CD4-positive, alpha-beta T cell treated with Interferon gamma for 1 hour (primary cell): ENCODE measurements around the gene UBE2C.

Experiments
- DNase-seq: peaks from one replicate; pipeline ENCODE4 v3.0.0-alpha.2; 2020

The UBE2C gene

DNA sequence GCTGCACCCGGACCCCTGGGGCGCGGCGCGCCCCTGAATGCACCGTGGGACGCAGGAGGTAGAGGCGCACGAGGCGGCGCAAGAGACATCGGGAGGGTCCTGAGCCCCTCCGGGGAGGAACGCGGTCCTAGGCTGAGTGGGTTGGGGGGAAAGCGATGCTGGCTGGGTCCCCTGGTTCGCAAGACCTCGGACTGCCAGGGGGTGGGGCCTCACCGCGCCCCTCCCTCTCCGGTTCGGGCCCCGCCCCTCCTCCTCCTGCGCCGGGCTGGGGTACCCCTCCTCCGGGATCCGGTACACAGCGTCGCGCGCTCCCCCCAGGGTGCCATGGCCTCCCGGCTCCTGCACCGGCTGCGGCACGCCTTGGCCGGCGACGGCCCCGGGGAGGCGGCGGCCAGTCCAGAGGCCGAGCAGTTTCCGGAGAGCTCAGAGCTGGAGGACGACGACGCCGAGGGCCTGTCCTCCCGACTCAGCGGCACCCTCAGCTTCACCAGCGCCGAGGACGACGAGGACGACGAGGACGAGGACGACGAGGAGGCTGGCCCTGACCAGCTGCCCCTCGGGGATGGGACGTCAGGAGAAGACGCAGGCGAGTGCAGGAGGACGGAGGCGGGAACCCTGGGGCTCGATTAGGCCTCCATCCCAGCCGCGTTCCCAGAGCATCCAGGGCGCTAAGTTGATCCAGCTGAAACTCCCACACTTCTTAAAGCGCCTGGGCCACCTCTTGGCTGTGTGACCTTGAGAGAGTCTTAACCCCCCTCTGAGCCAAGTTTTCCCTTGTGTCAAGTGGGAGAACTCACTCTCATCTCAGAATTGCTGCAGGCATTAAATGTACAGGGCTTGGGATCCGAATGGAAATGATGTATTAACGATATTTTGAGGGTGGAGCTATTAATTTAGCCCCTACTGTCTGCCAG, 21.7 kb downstream of the UBE2C start:
- DNase-seq = peak; percentile 48

GRCh38 chr20:45834797-45835161, 22.3 kb downstream of the UBE2C start:
- no peak for DNase-seq

- DNase-seq = no peak
Observed at GRCh38 chr20:45835329-45835765, 22.9 kb downstream of the UBE2C start.

DNA sequence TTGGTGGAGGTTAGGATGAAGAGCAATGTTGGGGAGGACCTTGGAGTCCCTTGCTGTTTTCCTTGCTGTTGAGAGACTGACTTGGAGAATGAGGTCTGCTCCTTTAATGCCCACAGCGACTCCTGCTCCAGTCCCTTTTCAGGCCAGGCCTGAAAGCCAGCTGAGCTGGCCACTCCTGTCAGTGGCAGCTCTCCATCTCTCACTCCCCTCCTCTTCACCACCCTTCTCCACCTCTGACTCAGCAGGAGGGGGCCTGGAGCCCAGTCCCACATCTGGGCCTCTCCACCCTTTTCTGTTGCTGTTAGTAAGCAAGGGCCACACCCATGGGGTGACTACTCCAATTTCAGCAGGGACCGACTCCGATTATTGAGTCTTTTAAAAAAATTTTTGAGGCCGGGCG, 23.4 kb downstream of the UBE2C start:
- no peak for DNase-seq

DNA sequence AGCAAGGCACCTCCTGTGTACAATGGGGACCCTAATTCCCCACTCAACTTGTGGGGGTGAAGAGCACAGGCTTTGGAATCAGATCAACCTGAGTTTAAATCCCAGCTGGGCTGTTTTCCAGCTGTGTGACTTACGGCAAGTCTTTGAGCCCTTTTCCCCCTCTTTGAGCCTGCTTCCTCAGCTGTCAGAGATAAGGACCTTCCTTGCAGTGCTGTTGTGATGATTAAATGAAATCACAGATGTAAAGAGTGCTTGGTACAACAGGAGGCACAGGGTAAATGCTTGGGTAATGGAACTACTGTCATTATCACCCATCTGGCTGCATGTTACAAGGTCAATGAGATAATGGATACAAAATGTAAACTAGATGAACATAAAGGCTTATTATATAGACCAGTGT, 24.4 kb downstream of the UBE2C start:
- DNase-seq = no peak

GRCh38 chr20:45840700-45841198, 28.3 kb downstream of the UBE2C start:
- no peak for DNase-seq

DNA sequence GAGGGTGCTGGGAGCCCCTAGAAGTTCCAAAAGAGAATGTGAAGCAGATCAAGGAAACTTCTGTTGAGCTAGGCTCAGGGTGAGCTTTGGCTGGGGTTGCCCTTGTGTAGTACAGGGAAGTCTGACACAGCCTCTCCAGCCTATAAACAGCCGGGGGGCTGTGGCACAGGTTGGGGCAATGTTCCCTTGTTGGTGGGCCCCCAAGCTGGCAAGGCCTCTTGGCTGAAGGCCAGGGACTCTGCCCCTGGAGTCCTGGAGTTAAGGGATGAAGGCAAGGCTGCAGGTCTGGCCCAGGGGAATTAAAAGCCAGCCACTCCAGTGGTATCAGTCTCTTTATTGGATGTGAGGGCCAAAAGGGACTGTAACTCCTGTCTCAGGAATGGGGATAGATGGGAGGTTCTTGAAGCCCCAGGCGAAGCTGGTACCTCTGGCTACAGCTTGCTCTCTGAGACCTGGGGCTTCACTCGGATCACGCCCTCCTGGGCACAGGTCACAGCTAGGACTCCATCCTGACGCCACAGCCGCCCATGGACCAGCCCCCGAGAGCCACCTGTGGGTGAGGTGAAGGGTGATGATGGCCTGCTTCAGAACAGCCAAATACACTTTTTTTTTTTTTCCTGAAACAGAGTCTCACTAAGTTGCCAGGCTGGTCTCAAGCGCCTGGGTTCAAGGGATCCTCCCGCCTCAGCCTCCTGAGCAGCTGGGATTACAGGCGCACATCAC, 29.1 kb downstream of the UBE2C start:
- no peak for DNase-seq

DNA sequence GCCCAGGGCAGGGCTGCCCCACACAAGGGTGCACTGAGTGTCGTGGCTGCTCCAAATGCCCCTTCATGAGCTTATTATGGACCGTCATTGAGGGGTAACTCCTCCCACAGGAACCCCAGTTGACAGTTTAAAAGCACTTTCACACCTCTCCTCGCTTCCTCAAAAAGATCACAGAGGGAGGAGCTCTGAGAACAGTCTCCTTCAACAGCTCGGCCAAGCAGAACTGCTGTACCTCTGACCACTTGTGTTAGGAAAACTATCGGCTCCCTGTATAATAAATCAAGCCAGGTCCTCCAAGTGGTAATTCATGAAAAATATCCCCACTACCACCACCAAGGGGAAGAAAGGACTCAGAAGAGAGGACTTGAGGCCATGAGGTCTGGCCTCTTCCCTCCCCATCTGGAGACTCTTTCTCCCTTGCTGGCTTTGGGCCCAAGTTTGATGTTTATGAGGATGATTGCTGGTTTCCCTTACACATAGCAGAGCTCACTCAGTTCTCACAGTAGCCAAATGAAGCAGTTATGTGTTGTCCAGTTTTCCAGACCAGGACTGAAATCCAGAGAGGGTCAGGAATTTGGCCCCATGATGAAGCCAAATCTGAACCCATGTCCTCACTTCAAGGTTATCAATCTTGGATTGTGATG, 29.8 kb downstream of the UBE2C start:
- DNase-seq = peak; percentile 15

DNA sequence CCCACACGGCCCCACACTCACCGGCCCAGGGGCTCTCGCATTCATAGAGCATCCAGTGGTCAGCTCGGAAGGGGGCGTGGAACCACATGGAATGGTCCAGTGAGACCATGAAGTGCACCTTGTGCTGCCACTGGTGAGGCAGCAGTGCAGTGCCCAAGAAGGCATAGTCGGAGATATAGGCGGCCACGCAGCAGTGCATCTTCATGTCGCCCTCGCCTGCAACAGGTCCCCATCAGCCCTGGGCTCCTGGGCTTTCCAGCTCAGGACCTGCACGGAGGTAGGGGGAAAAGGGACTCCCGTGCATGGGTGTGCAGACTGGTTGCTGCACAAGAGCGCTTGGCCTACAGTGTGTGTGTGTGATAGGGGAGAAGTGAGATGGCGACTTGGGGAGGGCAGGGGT, 31.1 kb downstream of the UBE2C start:
- DNase-seq = no peak

DNA sequence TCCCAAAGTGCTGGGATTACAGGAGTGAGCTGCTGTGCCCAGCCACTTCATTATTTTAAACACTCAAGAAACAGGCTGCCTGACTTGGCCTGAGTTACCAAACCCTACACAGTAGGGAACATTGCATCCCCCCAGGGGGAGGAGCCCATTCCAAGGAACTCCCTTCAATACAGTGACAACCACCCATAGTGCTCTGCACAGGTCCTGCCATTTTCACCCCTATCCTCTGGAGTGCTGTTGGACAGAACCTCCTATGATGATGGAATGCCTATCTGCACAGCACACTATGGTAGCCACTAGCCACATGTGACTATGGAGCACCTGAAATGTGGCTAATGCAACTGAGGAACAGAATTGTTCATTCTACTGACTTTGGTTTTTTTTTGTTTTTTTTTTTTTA, 33.0 kb downstream of the UBE2C start:
- no peak for DNase-seq

DNA sequence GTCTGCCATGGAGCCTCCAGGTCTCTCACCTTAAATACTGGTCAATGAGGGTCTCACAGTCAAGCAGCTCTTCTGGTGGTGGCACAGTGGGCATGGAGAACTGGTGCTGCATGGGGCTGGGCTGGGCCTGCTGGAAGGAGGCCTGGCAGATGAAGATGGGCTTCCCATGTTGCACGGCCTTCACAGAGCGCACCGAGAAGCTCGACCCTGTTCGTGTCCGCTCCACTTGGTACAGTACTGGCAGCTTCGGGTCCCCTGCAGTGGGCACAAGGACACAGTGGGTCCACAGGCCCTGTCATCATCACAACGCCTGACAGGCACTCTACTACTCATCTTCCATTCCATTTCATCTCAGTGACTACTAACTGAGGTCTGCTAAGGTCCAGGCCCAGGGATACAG, 36.0 kb downstream of the UBE2C start:
- no peak for DNase-seq

DNA sequence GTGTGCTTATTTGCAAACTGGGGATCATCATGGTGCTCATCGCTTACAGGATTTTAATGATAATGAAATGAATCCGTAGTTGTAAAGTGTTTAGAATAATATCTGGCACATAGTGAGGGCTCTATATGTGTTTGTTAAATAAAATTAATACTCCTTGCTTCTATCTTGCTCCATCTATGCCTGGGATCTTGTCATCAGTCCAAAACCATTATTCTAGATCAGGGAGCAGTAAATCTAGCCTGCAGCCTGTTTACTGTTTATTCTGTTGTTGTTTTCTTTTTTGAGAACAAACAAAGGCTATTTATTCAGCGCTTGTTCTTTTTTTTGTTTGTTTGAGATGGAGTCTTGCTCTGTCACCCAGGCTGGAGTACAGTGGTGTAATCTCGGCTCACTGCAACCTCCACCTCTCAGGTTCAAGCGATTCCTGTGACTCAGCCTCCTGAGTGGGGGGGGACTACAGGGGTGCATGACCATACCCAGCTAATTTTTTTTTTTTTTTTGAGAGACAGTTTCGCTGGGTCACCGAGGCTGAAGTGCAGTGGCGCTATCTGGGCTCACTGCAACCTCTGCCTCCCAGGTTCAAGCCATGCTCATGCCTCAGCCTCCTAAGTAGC, 36.6 kb downstream of the UBE2C start:
- no peak for DNase-seq

DNA sequence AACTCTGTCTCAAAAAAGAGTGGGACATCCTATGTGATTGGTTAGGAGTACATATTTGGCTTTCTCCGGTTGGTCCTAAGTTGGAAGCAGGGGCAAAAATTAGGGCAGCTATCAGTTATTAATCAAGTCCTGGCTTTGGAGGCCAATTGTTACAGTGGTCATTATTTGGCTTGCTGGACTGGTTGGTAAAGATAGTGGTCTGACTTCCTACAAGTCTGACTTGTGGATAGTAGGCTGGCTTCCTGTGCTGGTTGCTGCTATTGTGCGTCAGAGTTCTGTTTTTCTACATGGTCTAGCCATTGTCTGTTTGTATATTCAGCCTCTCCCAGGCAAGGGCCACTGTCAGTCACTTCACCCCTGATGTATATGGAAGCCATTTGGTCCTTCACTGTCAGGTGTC, 37.8 kb downstream of the UBE2C start:
- DNase-seq = no peak

- DNase-seq = no peak
Observed at GRCh38 chr20:45850926-45851325, 38.5 kb downstream of the UBE2C start.

DNA sequence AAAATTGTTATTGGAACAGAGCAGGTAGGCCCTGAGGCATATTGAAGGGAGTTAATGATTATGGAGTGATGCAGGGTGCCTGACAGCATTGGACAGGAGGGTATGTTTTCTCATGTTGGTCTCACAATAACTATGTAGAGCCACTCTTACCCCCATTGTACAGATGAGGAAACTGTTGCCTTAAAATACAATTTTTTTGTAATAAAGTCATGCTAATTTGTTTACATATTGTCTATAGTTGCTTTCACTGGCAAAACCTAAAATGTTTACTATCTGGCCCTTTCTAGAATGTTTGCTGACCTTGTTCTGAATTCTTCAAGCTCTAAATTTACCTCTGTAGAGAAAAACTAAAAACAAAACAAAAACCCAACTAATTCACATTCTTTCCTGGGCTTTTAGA, 39.1 kb downstream of the UBE2C start:
- DNase-seq = no peak

DNA sequence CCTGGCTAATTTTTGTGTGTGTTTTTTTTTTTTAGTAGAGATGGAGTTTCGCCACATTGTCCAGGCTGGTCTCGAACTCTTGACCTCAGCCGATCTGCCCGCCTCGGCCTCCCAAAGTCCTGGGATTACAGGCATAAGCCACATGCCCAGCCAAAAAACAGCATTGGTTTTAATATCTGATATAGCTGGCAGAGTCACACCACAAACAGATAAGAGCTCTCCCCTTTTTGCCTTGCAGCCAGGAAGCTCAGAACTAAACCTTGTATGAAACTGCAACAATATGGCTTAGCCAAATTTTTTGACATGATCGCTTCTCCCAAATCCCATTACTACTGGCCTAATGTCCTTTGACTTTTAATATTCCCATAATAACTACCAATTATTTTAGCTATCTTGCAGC, 39.9 kb downstream of the UBE2C start:
- no peak for DNase-seq

DNA sequence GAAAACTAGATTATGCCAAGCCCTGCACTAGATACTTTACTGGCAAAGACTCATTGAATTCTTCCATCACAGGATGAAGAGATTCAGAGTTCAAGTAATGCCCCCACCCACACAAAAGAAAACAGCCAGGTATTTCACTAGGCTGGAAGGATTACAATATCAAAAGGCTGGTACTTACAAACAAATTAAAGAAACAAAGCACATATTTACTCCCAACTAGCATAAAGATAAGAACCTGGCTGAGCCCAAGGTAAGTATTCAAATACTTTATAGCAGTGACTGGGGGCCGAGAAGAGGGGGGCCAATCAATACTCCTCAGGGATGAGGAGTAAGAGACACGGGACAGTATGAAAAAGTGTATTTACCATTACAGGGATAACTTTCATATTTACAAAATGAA, 41.0 kb downstream of the UBE2C start:
- no peak for DNase-seq

- peak; percentile 97 for DNase-seq
Observed at GRCh38 chr20:45857114-45857881, 44.9 kb downstream of the UBE2C start, which contains the start of the genes ACOT8 and ZSWIM3. TSS of gene ACOT8 (minus strand) at chr20:45857392. CDS start at chr20:45857315, 77 bp downstream. TSS of gene ZSWIM3 (plus strand) at chr20:45857614. CDS start at chr20:45857826, 212 bp downstream.

GRCh38 chr20:45857882-45858216, 45.4 kb downstream of the UBE2C start:
- no peak for DNase-seq

- DNase-seq = no peak
Observed at GRCh38 chr20:45859916-45860315, 47.5 kb downstream of the UBE2C start.

DNA sequence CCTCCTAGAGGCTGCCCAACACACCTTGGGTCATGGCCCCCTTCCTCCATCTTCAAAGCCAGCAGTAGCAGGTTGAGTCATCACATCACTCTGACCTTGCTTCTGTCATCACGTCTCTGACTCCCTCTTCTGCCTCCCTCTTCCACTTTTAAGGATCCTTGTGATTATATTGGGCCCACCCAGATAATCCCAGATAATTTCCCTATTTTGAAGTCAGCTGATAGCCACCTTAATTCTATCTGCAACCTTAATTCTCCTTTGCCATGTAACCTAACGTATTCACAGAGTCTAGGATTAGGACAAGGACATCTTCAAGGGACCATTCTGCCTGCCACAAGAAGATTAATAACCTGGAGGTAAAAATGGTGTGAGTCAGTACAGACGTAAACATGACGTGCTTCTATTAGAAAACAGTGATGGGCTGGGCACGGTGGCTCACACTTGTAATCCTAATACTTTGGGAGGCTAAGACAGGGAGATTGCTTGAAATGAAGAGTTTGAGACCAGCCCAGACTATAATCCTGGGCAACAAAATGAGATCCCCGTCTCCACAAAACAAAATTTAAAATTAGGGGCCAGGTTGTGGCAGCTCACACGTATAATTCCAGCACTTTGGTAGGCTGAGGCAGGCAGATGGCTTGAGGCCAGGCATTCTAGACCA, 48.2 kb downstream of the UBE2C start:
- DNase-seq = no peak
